HepG2 (cell line): ENCODE results near the gene MAB21L4. TPM values are rescaled to one million over a fixed set of nuclear protein-coding genes. Genes with fewer than 3 reads are reported as not detected.

Experiments
- ATAC-seq: fragments of 200-7000 bp; cut with Tn5 transposase; 3 replicates; pipeline ENCODE4 v1.9.1; 2020; ENCODE audit warnings: mild to moderate bottlenecking, moderate library complexity
- BruUV-seq: library from RNA; stranded (reverse); fragments of 400-500 nt; replicated peaks from 2 replicates; lab custom pipeline; 2021; lab: Mats Ljungman, UMichigan
- CTCF ChIA-PET: fragments of 300-600 bp; formaldehyde crosslinking; extraction: SDS; loops from one replicate; lab custom pipeline; 2021; ENCODE audit warnings: low total read pairs, inconsistent platforms, low intra/inter-chr PET ratio; lab: Yijun Ruan, JAX
- POLR2A ChIA-PET: fragments of 350-600 bp; sonication (Branson Sonifier 250); formaldehyde crosslinking; loops from one replicate; lab custom pipeline; 2020; ENCODE audit warnings: antibody characterized with exemption, inconsistent platforms; lab: Yijun Ruan, JAX
- DNase-seq: peaks from one replicate; pipeline ENCODE4 v3.0.0-alpha.2; 2015; ENCODE audit warnings: low spot score
- FAIRE-seq: peaks from 3 replicates; lab custom pipeline; 2011; peaks lifted over from hg19 to GRCh38; lab: Jason Lieb, UNC
- H2AFZ ChIP-seq: one replicate; pipeline ENCODE4 v1.6.1; 2011; ENCODE audit warnings: low read length, inconsistent platforms
- H3K27ac ChIP-seq: fragments of 300-600 bp; 3 replicates; pipeline ENCODE4 v1.8.0; 2011; ENCODE audit warnings: mixed run types, mild to moderate bottlenecking, mixed read lengths, low read length, inconsistent platforms; ENCODE audit not compliant: insufficient read depth; ENCODE audit errors: extremely low read length
- H3K27me3 ChIP-seq, 2 experiments: fragments of 200-600 bp in 1 of 2; 2 replicates in 1 of 2; 3 replicates in 1 of 2; pipeline versions ENCODE4 v1.6.0 to v1.8.0; 2011; ENCODE audit warnings: low read length in 2 of 2, mild to moderate bottlenecking in 2 of 2, moderate library complexity in 2 of 2, inconsistent platforms in 1 of 2; ENCODE audit not compliant: insufficient read depth in 2 of 2, control insufficient read depth in 1 of 2
- H3K36me3 ChIP-seq, 2 experiments: fragments of 200-600 bp in 1 of 2; replicated peaks in 1 of 2; 2 replicates in 1 of 2; 3 replicates in 1 of 2; pipeline versions ENCODE4 v1.5.1 to v1.8.0; 2011; ENCODE audit warnings: low read length in 2 of 2, inconsistent platforms in 1 of 2; ENCODE audit not compliant: insufficient read depth in 2 of 2, control insufficient read depth in 1 of 2
- H3K4me1 ChIP-seq: 2 replicates; pipeline ENCODE4 v1.5.1; 2012; ENCODE audit warnings: low read length, inconsistent platforms; ENCODE audit not compliant: insufficient read depth
- H3K4me2 ChIP-seq: 2 replicates; pipeline ENCODE4 v1.6.0; 2011; ENCODE audit warnings: low read depth, low read length, inconsistent platforms
- H3K4me3 ChIP-seq, 3 experiments: fragments of 200-600 bp in 1 of 3; sonication (generic), shearing (Covaris generic) in 1 of 3; replicated peaks in 1 of 3; 2 replicates each; pipeline ENCODE4 v1.5.1; 2011 to 2016; ENCODE audit warnings: low read length in 3 of 3, inconsistent platforms in 2 of 3, low read depth in 2 of 3, mild to moderate bottlenecking in 2 of 3, control low read depth in 1 of 3, mixed read lengths in 1 of 3; ENCODE audit not compliant: insufficient read depth in 1 of 3
- H3K79me2 ChIP-seq: one replicate; pipeline ENCODE4 v1.6.1; 2011; ENCODE audit warnings: low read length, inconsistent platforms; ENCODE audit not compliant: insufficient read depth
- H3K9ac ChIP-seq: 2 replicates; pipeline ENCODE4 v1.6.0; 2011; ENCODE audit warnings: mild to moderate bottlenecking, low read depth, low read length, inconsistent platforms; ENCODE audit not compliant: insufficient read depth
- H3K9me3 ChIP-seq: 2 replicates; pipeline ENCODE4 v1.5.1; 2012; ENCODE audit warnings: mild to moderate bottlenecking, low read length
- H4K20me1 ChIP-seq: 2 replicates; pipeline ENCODE4 v1.6.0; 2011; ENCODE audit warnings: inconsistent platforms, mild to moderate bottlenecking, low read length, moderate library complexity; ENCODE audit not compliant: insufficient read depth
- CBX1 ChIP-seq: IDR thresholded peaks from one replicate; pipeline ENCODE4 v1.6.1; 2016; ENCODE audit warnings: antibody characterized with exemption, low read depth
- NR1H2 ChIP-seq: sonication (generic); formaldehyde crosslinking; IDR thresholded peaks from 2 replicates; pipeline ENCODE4 v1.8.1; 2022; ENCODE audit warnings: low read depth, missing genetic modification reagents, borderline replicate concordance
- TBX3 ChIP-seq: fragments of 450-650 bp; IDR thresholded peaks from 2 replicates; pipeline ENCODE4 v1.6.1; 2017; ENCODE audit warnings: antibody characterized with exemption, mild to moderate bottlenecking, inconsistent platforms, borderline replicate concordance
- THAP9 ChIP-seq: sonication (generic); formaldehyde crosslinking; IDR thresholded peaks from 2 replicates; pipeline ENCODE4; 2020; ENCODE audit warnings: missing genetic modification reagents, mild to moderate bottlenecking, borderline replicate concordance
- ZMYM3 ChIP-seq: sonication (generic); formaldehyde crosslinking; IDR thresholded peaks from 2 replicates; pipeline ENCODE4 v1.5.1; 2020; ENCODE audit warnings: mild to moderate bottlenecking, missing genetic modification reagents
- ZNF143 ChIP-seq: sonication (generic); formaldehyde crosslinking; IDR thresholded peaks from 2 replicates; pipeline ENCODE4 v1.4.0; 2020; ENCODE audit warnings: missing genetic modification reagents
- ZNF225 ChIP-seq: sonication (generic); formaldehyde crosslinking; IDR thresholded peaks from 2 replicates; pipeline ENCODE4 v1.4.0; 2020; ENCODE audit warnings: mild to moderate bottlenecking, missing genetic modification reagents
- ZNF790 ChIP-seq: sonication (generic); formaldehyde crosslinking; IDR thresholded peaks from 2 replicates; pipeline ENCODE4 v1.8.0; 2022; ENCODE audit warnings: missing genetic modification reagents, mild to moderate bottlenecking, borderline replicate concordance
- ZNF792 ChIP-seq: IDR thresholded peaks from 2 replicates; pipeline ENCODE4 v1.6.1; 2016
- WGBS: methylation state at CpG from one replicate; pipeline ENCODE4 v1.1.6; 2017; ENCODE audit warnings: low lambda C conversion rate; 5-methylcytosine and 5-hydroxymethylcytosine counted together
- in situ Hi-C: cut with HindIII; loops from 2 replicates; pipeline ENCODE4 v1.10.0; 2017; ENCODE audit warnings: low pct_unique_long_range_greater_than_20kb; ENCODE audit not compliant: extremely low pct_ligation_motif_present
- intact Hi-C: fragments of 100-400 bp; cut with micrococcal nuclease; formaldehyde crosslinking; loops from one replicate; pipeline ENCODE4 v1.10.0; 2022; ENCODE audit not compliant: unreplicated experiment
- polyA plus RNA-seq, 8 experiments: library from polyadenylated mRNA; depleted of rRNA in 3 of 8; stranded (reverse) in 7 of 8; unstranded in 1 of 8; fragments of >200 nt; fragmentation: Illumina TruSeq in 4 of 8; extraction: Trizol in 4 of 8; gene quantifications; 2 replicates each; pipeline versions ENCODE4 v1.2.1 to v1.2.3, GENCODE V29; 2011 to 2016; ENCODE audit warnings: low read depth in 4 of 8, missing spikeins in 1 of 8, mixed read lengths in 1 of 8; ENCODE audit not compliant: insufficient read depth in 1 of 8
- total RNA-seq, 5 experiments: library from RNA; depleted of rRNA; stranded (reverse); fragments of >200 nt; fragmentation: Illumina TruSeq; extraction: Trizol; gene quantifications; 2 replicates each; pipeline ENCODE4 v1.2.3, GENCODE V29; 2016; ENCODE audit warnings: low read depth in 1 of 5
- TF ChIP-seq, protein P1 (sequence below): sonication (generic); formaldehyde crosslinking; IDR thresholded peaks from 2 replicates; pipeline ENCODE4 v1.8.0; 2023; ENCODE audit warnings: mild to moderate bottlenecking, missing genetic modification reagents

The MAB21L4 gene
- total and polyA plus RNA-seq, 2 of the 13 experiments (the other 11 are each of a cell fraction or from before 2014, with no cell fraction given): 3.0 to 14.0 TPM

DNA sequence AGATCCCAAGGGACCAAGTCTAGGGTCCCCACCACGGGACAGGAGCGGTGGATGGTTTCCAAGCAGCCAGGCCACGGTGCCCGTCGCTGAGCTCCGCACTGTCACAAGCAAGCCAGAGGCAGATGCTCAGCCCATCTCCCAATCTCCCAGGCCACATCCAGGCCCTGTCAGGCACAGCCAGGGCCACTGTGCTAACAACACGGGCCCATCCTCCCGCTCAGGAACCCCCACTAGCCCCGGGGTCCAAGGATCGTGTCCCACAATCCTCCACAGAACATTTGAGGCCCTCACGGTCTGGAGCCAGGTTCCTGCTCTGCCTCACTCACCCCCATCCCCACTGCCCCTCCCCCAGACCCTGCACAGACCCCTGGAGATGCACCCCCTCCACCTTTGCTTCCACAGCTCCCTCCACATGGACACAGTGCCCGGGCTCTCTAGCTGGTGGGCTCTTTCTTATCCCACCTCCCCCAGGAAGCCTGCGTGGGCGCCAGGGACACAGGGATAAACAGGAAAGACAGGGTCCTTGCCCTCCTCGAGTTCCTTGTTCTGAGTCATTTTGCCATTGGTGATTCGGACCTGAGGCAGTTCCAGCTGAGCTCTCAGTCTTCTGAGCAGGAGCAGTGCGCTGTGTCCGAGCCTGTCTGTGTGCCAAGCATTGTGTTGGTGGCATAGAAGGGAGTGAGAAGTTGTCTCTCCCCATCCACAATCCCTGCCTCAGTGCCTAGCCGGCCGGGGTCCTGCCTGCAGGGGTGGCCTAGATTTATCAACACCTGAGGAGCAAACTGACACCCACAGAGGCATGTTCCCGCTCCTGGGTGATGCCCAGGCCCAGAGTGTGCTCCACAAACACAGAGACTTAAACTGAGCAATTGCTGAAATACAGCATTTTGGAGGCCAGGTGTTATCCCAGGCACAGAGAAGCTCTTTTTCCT lies 17.2 kb upstream of the MAB21L4 start:
- H3K27me3 ChIP-seq: peaks cover 8 to 68% of the 10 kb centered on the region in 2 experiments; a peak in 4 of 5 replicates
- H3K36me3 ChIP-seq: no peaks in the 10 kb centered on the region
- H3K27ac ChIP-seq: no peak overlapping the region
- no peak for FAIRE-seq
- DNase-seq: no peak
- in situ Hi-C loops (no loop called here), intact Hi-C loops (loop anchor here (2.0 kb wide), 1 partner anchor 56 kb away; no protein-coding TSS in a partner anchor)
- peaks cover 40% of the 10 kb centered on the region for H3K4me1 ChIP-seq
- H3K9ac ChIP-seq: peak overlapping the region; percentile 24; the same call in 1 of the 2 replicates
- no TSS peak for BruUV-seq
- H3K4me3 ChIP-seq: peak overlapping the region in 2 of 3 experiments; percentile 25 to 68; a peak in 2 of 6 replicates
- H2AFZ ChIP-seq: no peak overlapping the region
- H3K4me2 ChIP-seq: peak overlapping the region; percentile 81
- peak; percentile 6 for ATAC-seq
- H4K20me1 ChIP-seq: no peaks in the 10 kb centered on the region
- 32% methylated on average over 19 of the region's 21 CpGs for WGBS
- ChIA-PET CTCF (interaction anchor here (1.5 to 3.0 kb wide), 4 partner anchors 56 to 78 kb away, joined by 4 to 25 read pairs (median 18); no protein-coding TSS in a partner anchor), POLR2A (interaction anchor here (1.2 to 3.0 kb wide), 6 partner anchors 18 to 56 kb away, joined by 3 to 16 read pairs (median 7); partner anchors contain the start of gene MAB21L4)
- H3K79me2 ChIP-seq: no peaks in the 10 kb centered on the region
- H3K9me3 ChIP-seq: no peaks in the 10 kb centered on the region
- TF ChIP-seq ZNF143 (CRISPR knock-in tag): 0 out of 2 replicates have a peak, but pooled peaks have one; percentile 13
- no peak for TF ChIP-seq ZNF225
- TF ChIP-seq ZNF792: no peak
- no peak for TF ChIP-seq ZMYM3 (CRISPR knock-in tag)
- TF ChIP-seq NR1H2 (CRISPR knock-in tag): 0 out of 2 replicates have a peak, but pooled peaks have one; percentile 10
- no peak for TF ChIP-seq TBX3
- TF ChIP-seq THAP9 (CRISPR knock-in tag): peak; percentile 3; the same call in 1 of the 2 replicates
- TF ChIP-seq, protein P1, sequence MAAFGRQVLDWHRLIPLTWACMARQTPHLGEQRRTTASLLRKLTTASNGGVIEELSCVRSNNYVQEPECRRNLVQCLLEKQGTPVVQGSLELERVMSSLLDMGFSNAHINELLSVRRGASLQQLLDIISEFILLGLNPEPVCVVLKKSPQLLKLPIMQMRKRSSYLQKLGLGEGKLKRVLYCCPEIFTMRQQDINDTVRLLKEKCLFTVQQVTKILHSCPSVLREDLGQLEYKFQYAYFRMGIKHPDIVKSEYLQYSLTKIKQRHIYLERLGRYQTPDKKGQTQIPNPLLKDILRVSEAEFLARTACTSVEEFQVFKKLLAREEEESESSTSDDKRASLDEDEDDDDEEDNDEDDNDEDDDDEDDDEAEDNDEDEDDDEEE: peak; percentile 65; the same call in 1 of the 2 replicates
- TF ChIP-seq ZNF790 (CRISPR knock-in tag): peak; percentile 86; the same call in 1 of the 2 replicates
- no peak for TF ChIP-seq CBX1
